22Rv1 (cell line): ENCODE measurements around the gene WWOX.

Source experiments
- H3K27ac ChIP-seq: fragments of 450-650 bp; 2 replicates; pipeline ENCODE4 v1.5.1; 2017
- ZFX ChIP-seq: fragments of 450-650 bp; IDR thresholded peaks from 2 replicates; pipeline ENCODE4 v1.6.1; 2017; ENCODE audit warnings: antibody characterized with exemption, borderline replicate concordance
- TF ChIP-seq, protein P1 (sequence below): fragments of 450-650 bp; IDR thresholded peaks from 2 replicates; pipeline ENCODE4 v1.5.1; 2017; ENCODE audit warnings: mild to moderate bottlenecking

The WWOX gene

DNA sequence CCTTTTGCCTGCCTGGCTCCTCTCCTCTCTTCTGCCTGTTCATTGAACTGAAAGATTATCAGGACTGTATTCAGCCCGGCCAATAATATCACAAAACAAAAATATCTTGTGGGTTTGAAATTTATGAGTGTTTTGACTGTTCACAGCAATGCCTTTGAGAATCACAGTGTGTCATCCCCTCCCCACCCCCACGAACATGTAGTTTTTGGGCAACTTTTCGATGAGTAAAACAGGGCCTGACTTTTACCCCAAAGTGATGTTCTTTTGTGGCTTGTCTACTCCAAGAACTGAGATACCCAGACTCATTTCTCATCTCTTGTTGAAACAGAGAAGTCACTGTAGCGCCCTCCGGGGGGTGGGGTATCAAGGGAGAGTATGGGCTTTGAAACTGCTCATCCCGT lies 675.7 kb downstream of the WWOX start:
- no peak overlapping the region for H3K27ac ChIP-seq
- TF ChIP-seq, protein P1, sequence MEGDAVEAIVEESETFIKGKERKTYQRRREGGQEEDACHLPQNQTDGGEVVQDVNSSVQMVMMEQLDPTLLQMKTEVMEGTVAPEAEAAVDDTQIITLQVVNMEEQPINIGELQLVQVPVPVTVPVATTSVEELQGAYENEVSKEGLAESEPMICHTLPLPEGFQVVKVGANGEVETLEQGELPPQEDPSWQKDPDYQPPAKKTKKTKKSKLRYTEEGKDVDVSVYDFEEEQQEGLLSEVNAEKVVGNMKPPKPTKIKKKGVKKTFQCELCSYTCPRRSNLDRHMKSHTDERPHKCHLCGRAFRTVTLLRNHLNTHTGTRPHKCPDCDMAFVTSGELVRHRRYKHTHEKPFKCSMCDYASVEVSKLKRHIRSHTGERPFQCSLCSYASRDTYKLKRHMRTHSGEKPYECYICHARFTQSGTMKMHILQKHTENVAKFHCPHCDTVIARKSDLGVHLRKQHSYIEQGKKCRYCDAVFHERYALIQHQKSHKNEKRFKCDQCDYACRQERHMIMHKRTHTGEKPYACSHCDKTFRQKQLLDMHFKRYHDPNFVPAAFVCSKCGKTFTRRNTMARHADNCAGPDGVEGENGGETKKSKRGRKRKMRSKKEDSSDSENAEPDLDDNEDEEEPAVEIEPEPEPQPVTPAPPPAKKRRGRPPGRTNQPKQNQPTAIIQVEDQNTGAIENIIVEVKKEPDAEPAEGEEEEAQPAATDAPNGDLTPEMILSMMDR, result no peak
- TF ChIP-seq ZFX, result no peak

- TF ChIP-seq, protein P1, result no peak
- no peak for TF ChIP-seq ZFX
- no peak overlapping the region for H3K27ac ChIP-seq
Observed at GRCh38 chr16:78778101-78779004, 678.9 kb downstream of the WWOX start.

DNA sequence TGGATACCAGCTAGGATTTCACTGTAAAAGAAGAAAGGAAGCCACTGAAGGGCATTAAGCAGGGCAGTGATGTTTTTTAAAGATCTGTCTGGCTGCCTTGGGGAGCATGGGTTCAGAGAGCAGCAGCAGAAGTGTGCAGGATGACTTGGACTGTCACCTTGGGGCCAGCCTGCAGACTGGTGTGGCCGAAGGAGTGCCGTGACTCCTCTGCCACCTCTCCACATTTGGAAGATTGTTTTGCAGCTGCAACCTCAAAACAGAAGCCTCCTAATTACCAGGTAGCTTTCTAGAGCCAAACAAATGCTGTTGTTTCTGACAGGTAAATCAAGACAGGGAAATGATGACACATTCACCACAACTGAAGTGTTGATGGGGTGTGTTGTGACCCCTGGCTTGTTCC lies 681.4 kb downstream of the WWOX start:
- H3K27ac ChIP-seq, result no peak overlapping the region
- TF ChIP-seq, protein P1, result no peak
- TF ChIP-seq ZFX, result no peak

DNA sequence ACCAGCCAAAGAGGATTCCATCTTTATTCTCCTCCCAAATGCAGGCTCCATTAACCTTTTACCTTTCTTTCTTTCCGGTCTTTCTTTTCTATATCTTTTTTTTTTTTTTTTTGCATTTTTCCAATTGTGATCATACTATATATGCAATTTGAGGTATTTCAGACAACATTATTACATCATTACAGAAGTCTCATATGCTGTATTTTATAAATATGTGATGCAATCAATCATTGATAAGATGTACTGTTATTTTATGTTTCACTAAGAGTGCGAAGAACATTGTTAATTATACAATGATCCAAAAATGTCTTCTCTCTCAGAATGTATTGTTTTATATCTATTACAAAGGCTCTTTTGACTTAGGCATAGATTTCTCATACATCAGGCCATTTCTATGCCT lies 683.1 kb downstream of the WWOX start:
- no peak for TF ChIP-seq ZFX
- TF ChIP-seq, protein P1, result no peak
- H3K27ac ChIP-seq, result no peak overlapping the region

GRCh38 chr16:78783570-78784079 lies 684.2 kb downstream of the WWOX start:
- TF ChIP-seq ZFX, result no peak
- TF ChIP-seq, protein P1, result no peak
- H3K27ac ChIP-seq, result no peak overlapping the region

- no peak overlapping the region for H3K27ac ChIP-seq
- TF ChIP-seq, protein P1, result no peak
- TF ChIP-seq ZFX, result no peak
Observed at GRCh38 chr16:78784771-78785170, 685.3 kb downstream of the WWOX start.

DNA sequence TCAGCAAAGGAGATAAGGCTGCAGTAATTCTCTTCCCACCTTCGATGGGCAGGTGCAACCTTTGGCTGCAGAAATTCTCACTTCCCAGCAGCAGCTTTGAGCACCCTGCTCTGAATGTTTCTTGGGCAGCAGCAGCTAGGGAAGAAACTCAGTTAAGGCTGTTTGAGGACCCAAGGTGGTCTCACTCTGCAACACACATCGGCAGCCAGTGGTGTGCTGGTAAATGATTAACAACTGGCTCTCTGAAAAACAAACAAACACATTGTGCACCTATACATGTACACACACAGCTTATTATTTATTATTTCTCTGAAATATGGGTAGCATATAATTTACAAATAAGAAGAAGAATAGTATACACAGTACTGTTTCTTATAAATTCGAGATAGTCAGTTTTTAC lies 685.8 kb downstream of the WWOX start:
- no peak overlapping the region for H3K27ac ChIP-seq
- TF ChIP-seq, protein P1, result no peak
- no peak for TF ChIP-seq ZFX
